ENCODE measurements around the gene SLC47A2. TPM values are rescaled to one million over a fixed set of nuclear protein-coding genes. Genes with fewer than 3 reads are reported as not detected.
A peak's percentile ranks its signal among the peaks of the same experiment; 100 is the strongest.

The SLC47A2 gene
- total and polyA plus RNA-seq, 8 donors = 0.78 TPM; not detected in 7

DNA sequence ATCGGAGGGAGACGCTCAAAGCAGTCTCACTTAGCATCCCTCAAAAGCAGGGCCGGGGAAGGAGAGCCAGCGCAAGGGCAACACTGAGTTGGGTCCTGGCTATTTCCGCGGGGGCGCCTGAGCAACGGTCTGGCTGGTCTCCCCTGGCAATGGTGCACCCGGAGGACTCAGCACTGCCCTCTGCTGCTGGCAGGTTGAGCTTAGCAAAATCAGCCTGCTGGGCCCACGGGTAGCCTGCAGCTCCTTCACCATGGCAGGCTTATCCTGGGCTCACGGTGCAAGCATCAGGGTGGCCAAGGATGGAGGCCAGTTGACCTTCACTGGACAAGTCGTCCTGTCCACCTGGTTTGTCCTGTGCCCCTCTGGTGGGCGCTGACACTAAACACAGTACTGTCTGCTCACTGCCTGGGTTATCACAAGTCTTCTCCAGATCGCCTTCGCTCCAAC is 46.2 kb upstream of the SLC47A2 start:
- peaks cover 0 to 14% (median 8%) of the 10 kb centered on the region in 4 donors for H3K4me1 ChIP-seq
- H3K36me3 ChIP-seq = no peaks in the 10 kb centered on the region
- H3K4me3 ChIP-seq = no peak overlapping the region
- H3K27ac ChIP-seq = no peak overlapping the region
- peaks cover 0 to 3% (median 0%) of the 10 kb centered on the region in 3 donors for H3K27me3 ChIP-seq
- TF ChIP-seq POLR2A (IDR thresholded peaks at IDR 0.05) (no peak), EP300 (IDR thresholded peaks at IDR 0.05) (no peak), POLR2AphosphoS5 (IDR thresholded peaks at IDR 0.05) (no peak)
- TF ChIP-seq, protein P1, sequence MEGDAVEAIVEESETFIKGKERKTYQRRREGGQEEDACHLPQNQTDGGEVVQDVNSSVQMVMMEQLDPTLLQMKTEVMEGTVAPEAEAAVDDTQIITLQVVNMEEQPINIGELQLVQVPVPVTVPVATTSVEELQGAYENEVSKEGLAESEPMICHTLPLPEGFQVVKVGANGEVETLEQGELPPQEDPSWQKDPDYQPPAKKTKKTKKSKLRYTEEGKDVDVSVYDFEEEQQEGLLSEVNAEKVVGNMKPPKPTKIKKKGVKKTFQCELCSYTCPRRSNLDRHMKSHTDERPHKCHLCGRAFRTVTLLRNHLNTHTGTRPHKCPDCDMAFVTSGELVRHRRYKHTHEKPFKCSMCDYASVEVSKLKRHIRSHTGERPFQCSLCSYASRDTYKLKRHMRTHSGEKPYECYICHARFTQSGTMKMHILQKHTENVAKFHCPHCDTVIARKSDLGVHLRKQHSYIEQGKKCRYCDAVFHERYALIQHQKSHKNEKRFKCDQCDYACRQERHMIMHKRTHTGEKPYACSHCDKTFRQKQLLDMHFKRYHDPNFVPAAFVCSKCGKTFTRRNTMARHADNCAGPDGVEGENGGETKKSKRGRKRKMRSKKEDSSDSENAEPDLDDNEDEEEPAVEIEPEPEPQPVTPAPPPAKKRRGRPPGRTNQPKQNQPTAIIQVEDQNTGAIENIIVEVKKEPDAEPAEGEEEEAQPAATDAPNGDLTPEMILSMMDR (IDR thresholded peaks at IDR 0.05) = peak in 5 of 7 experiments; percentile 50 to 69 (median 64)
- 19 to 37% (median 32%) methylated on average over 11 to 15 of the region's 15 CpGs for WGBS, 5 donors
- H3K9me3 ChIP-seq = no peaks in the 10 kb centered on the region
- DNase-seq = peak; percentile 72 to 90
- intact Hi-C loops (cut with DNase I; ENCODE audit: low total_unique reads) = loop anchor here (10.0 kb wide), 1 partner anchor 398 kb away; the partner anchor contains the start of gene B9D1

DNA sequence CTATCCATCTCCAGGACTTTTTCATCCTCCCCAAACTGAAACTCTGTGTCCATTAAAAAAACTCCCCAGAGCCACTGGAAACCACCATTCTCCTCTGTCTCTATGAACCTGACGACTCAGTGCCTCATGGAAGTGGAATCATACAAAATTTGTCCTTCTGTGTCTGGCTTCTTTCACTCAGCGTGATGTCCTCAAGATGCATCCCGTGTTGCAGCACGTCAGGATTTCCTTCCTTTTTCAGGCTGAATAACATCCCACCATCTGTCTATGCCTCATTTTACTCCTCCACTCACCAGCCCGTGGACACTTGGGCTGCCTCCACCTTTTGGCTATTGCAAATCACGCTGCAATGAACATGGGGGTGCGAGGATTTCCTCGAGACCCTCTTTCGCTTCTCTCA is 44.4 kb upstream of the SLC47A2 start:
- intact Hi-C loops (cut with DNase I; ENCODE audit: low total_unique reads) = loop anchor here (10.0 kb wide), 1 partner anchor 396 kb away; the partner anchor contains the start of gene B9D1
- H3K9me3 ChIP-seq = no peaks in the 10 kb centered on the region
- 63 to 85% (median 79%) methylated on average over 9 of the region's 9 CpGs for WGBS, 5 donors
- H3K36me3 ChIP-seq = no peaks in the 10 kb centered on the region
- peaks cover 0 to 6% (median 0%) of the 10 kb centered on the region in 3 donors for H3K27me3 ChIP-seq
- DNase-seq = no peak
- TF ChIP-seq POLR2AphosphoS5 (IDR thresholded peaks at IDR 0.05) (no peak), POLR2A (IDR thresholded peaks at IDR 0.05) (no peak), EP300 (IDR thresholded peaks at IDR 0.05) (no peak)
- TF ChIP-seq, protein P1 (IDR thresholded peaks at IDR 0.05) = no peak
- H3K4me1 ChIP-seq = peaks cover 0 to 8% (median 6%) of the 10 kb centered on the region in 4 donors
- H3K4me3 ChIP-seq = no peak overlapping the region
- no peak overlapping the region for H3K27ac ChIP-seq

- H3K9me3 ChIP-seq = no peaks in the 10 kb centered on the region
- H3K4me3 ChIP-seq = no peak overlapping the region
- H3K4me1 ChIP-seq = peaks cover 0 to 8% (median 6%) of the 10 kb centered on the region in 4 donors
- 84 to 86% (median 85%) methylated on average over 20 to 24 of the region's 24 CpGs for WGBS, 5 donors
- no peak overlapping the region for H3K27ac ChIP-seq
- DNase-seq = peak in 1 of 2 donors; percentile 20
- no peaks in the 10 kb centered on the region for H3K36me3 ChIP-seq
- intact Hi-C loops (cut with DNase I; ENCODE audit: low total_unique reads) = loop anchor here (5.0 to 10.0 kb wide), 3 partner anchors 105 to 395 kb away; partner anchors contain the start of gene B9D1
- peaks cover 0 to 6% (median 0%) of the 10 kb centered on the region in 3 donors for H3K27me3 ChIP-seq
- no peak for TF ChIP-seq POLR2AphosphoS5 (IDR thresholded peaks at IDR 0.05)
- no peak for TF ChIP-seq EP300 (IDR thresholded peaks at IDR 0.05)
- TF ChIP-seq, protein P1 (IDR thresholded peaks at IDR 0.05) = no peak
- no peak for TF ChIP-seq POLR2A (IDR thresholded peaks at IDR 0.05)
These were observed 43.5 kb upstream of the SLC47A2 start for GRCh38 chr17:19759568-19760549.

DNA sequence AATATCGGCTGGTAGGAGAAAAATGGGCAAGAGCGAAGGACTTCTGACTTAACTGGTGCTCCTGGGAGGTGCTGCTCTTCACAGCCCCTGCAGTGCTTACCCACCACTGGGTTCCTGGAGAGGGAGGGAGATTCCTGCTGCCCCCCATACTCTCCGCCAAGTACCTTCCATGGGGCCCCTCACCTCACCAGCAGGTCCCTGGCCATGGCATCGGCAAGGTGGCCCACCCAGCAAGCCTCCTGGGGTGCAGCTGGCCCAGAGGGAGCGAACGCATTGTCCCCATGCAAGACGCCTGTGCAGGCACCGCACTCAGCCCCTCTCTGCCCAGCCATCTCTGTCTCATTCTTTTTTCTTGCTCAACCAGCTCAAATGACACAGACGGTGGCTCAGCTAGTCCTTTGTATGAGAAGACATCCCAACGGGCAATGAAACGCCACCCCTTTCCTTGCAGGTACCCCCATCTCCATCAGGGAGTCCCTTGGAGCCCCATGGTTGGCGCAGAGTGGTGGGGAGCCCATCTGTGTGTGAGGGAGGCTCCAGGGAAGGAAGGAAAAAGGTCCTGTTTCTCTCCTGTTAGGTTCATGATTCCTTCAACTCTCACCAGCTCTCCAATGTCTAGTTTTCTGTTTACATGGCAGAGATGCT is 41.3 kb upstream of the SLC47A2 start:
- no peak for DNase-seq
- no peaks in the 10 kb centered on the region for H3K9me3 ChIP-seq
- H3K27me3 ChIP-seq = peaks cover 0 to 6% (median 0%) of the 10 kb centered on the region in 3 donors
- TF ChIP-seq POLR2AphosphoS5 (IDR thresholded peaks at IDR 0.05) = no peak
- TF ChIP-seq, protein P1 (IDR thresholded peaks at IDR 0.05) = no peak
- no peak for TF ChIP-seq POLR2A (IDR thresholded peaks at IDR 0.05)
- no peak for TF ChIP-seq EP300 (IDR thresholded peaks at IDR 0.05)
- H3K4me1 ChIP-seq = peaks cover 3 to 21% (median 16%) of the 10 kb centered on the region in 4 donors
- H3K36me3 ChIP-seq = no peaks in the 10 kb centered on the region
- intact Hi-C loops (cut with DNase I; ENCODE audit: low total_unique reads) = loop anchor here (5.0 to 10.0 kb wide), 2 partner anchors 103 to 240 kb away; no protein-coding TSS in a partner anchor
- 86 to 92% (median 89%) methylated on average over 12 of the region's 12 CpGs for WGBS, 5 donors
- H3K4me3 ChIP-seq = no peak overlapping the region
- H3K27ac ChIP-seq = no peak overlapping the region

Data from stomach (tissue), 9 donors.